K562 (cell line): Measurements from ENCODE around the gene PACS2. TPM values are rescaled to one million over a fixed set of nuclear protein-coding genes. Genes with fewer than 3 reads are reported as not detected.

Source experiments
- CHD2 ChIP-seq: IDR thresholded peaks from 2 replicates; pipeline ENCODE4 v1.6.1; 2011; ENCODE audit warnings: low read depth, low read length
- HDAC3 ChIP-seq: fragments of 450-650 bp; IDR thresholded peaks from 2 replicates; pipeline ENCODE4 v1.6.1; 2018; ENCODE audit warnings: borderline replicate concordance, mild to moderate bottlenecking, moderate library complexity; ENCODE audit not compliant: partially characterized antibody
- MTA3 ChIP-seq: fragments of 450-650 bp; formaldehyde crosslinking; IDR thresholded peaks from 2 replicates; pipeline ENCODE4 v1.6.1; 2017; ENCODE audit warnings: mild to moderate bottlenecking, borderline replicate concordance
- RB1 ChIP-seq: fragments of 450-650 bp; IDR thresholded peaks from 2 replicates; pipeline ENCODE4 v1.6.1; 2017; ENCODE audit warnings: low read depth, mild to moderate bottlenecking
- RBM39 ChIP-seq: fragments of 200-400 bp; formaldehyde crosslinking; optimal IDR thresholded peaks from 2 replicates; pipeline ENCODE3; 2018; ENCODE audit warnings: low read depth, low read length
- SIN3B ChIP-seq: fragments of 450-650 bp; IDR thresholded peaks from 2 replicates; pipeline ENCODE4 v1.6.1; 2017; ENCODE audit warnings: low read depth, mild to moderate bottlenecking, moderate library complexity
- polyA plus RNA-seq, 8 experiments: library from polyadenylated mRNA; depleted of rRNA in 4 of 8; stranded (reverse) in 5 of 8; unstranded in 3 of 8; fragments of >200 nt; fragmentation: Nextera tagmentation in 2 of 8; fragmentation: Illumina TruSeq in 1 of 8; extraction: Ambion mirVana in 2 of 8; extraction: Trizol in 1 of 8; gene quantifications; 2 replicates each; pipeline versions ENCODE4 v1.2.1 to v1.2.3, GENCODE V29; 2011 to 2014; ENCODE audit warnings: inconsistent platforms in 1 of 8, missing spikeins in 1 of 8
- total RNA-seq, 7 experiments: library from RNA; depleted of rRNA in 6 of 7; stranded (reverse); fragments of >200 nt in 6 of 7; fragmentation: Illumina TruSeq in 2 of 7; extraction: Trizol in 2 of 7; gene quantifications; 2 replicates each; pipeline versions ENCODE4 v1.2.1 to v1.2.3, GENCODE V29; 2011 to 2021; ENCODE audit warnings: low replicate concordance in 1 of 7
- TF ChIP-seq, protein P1 (sequence below), 2 experiments: fragments of 450-650 bp; IDR thresholded peaks; 2 replicates each; pipeline ENCODE4 v1.6.1; 2016; ENCODE audit warnings: mild to moderate bottlenecking in 2 of 2, borderline replicate concordance in 1 of 2, low read depth in 1 of 2, moderate library complexity in 1 of 2
- TF ChIP-seq, protein P2 (sequence below): fragments of 250-450 bp; sonication (Bioruptor Pico); IDR thresholded peaks from 2 replicates; pipeline ENCODE4 v1.8.0; 2022; ENCODE audit warnings: moderate library complexity, mild to moderate bottlenecking, inconsistent platforms
- TF ChIP-seq, protein P3 (sequence below): sonication (generic); formaldehyde crosslinking; IDR thresholded peaks from 2 replicates; pipeline ENCODE4 v1.8.1; 2022; ENCODE audit warnings: missing genetic modification reagents
- TF ChIP-seq, protein P4 (sequence below): sonication (generic); formaldehyde crosslinking; IDR thresholded peaks from 2 replicates; pipeline ENCODE4 v1.8.0; 2022; ENCODE audit warnings: mild to moderate bottlenecking, low read depth, missing genetic modification reagents
- TF ChIP-seq, protein P5 (sequence below): fragments of 450-650 bp; IDR thresholded peaks from 2 replicates; pipeline ENCODE4 v1.7.1; 2018; ENCODE audit warnings: mild to moderate bottlenecking, low read depth; ENCODE audit not compliant: partially characterized antibody

PACS2 gene
- total and polyA plus RNA-seq, 9 of the 15 experiments (the other 6 are each of a cell fraction or from before 2014, with no cell fraction given): 0.11 to 20.8 (median 9.9) TPM

DNA sequence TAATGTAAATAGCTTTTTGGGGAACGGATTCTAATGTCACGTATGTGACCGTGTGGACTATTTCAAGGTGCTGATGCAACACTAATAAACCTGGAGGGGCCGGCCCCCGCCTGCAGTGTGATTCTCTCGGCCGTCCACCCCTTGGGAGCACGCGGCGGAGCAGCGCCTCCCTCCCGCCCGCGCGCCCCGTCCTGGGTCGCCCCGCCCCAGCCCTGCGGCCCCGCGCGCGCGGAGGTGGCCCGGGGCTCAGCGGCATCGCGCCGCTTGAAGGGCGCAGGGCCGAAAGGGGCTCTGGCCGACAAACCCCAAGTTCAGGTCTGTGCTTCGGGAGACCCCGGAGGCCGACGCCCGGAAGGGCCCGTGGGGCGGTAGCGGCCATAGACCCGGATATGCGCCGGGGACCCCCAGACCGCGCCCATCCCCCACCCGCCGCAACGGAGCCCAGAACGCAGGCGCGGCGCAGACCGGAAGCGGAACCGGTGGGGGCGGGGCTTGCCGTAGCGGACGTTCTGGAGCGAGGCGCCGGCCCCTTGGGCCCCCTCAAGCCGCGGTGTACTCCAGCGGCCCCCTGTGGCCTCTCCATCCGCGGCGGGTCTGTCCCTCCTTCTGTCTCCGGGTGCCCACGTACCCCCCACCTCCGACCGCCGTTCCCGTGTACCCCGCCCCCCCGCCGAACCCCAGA lies 83.6 kb downstream of the PACS2 start, which contains the start of gene TEX22 (continued):
- TF ChIP-seq, protein P1, sequence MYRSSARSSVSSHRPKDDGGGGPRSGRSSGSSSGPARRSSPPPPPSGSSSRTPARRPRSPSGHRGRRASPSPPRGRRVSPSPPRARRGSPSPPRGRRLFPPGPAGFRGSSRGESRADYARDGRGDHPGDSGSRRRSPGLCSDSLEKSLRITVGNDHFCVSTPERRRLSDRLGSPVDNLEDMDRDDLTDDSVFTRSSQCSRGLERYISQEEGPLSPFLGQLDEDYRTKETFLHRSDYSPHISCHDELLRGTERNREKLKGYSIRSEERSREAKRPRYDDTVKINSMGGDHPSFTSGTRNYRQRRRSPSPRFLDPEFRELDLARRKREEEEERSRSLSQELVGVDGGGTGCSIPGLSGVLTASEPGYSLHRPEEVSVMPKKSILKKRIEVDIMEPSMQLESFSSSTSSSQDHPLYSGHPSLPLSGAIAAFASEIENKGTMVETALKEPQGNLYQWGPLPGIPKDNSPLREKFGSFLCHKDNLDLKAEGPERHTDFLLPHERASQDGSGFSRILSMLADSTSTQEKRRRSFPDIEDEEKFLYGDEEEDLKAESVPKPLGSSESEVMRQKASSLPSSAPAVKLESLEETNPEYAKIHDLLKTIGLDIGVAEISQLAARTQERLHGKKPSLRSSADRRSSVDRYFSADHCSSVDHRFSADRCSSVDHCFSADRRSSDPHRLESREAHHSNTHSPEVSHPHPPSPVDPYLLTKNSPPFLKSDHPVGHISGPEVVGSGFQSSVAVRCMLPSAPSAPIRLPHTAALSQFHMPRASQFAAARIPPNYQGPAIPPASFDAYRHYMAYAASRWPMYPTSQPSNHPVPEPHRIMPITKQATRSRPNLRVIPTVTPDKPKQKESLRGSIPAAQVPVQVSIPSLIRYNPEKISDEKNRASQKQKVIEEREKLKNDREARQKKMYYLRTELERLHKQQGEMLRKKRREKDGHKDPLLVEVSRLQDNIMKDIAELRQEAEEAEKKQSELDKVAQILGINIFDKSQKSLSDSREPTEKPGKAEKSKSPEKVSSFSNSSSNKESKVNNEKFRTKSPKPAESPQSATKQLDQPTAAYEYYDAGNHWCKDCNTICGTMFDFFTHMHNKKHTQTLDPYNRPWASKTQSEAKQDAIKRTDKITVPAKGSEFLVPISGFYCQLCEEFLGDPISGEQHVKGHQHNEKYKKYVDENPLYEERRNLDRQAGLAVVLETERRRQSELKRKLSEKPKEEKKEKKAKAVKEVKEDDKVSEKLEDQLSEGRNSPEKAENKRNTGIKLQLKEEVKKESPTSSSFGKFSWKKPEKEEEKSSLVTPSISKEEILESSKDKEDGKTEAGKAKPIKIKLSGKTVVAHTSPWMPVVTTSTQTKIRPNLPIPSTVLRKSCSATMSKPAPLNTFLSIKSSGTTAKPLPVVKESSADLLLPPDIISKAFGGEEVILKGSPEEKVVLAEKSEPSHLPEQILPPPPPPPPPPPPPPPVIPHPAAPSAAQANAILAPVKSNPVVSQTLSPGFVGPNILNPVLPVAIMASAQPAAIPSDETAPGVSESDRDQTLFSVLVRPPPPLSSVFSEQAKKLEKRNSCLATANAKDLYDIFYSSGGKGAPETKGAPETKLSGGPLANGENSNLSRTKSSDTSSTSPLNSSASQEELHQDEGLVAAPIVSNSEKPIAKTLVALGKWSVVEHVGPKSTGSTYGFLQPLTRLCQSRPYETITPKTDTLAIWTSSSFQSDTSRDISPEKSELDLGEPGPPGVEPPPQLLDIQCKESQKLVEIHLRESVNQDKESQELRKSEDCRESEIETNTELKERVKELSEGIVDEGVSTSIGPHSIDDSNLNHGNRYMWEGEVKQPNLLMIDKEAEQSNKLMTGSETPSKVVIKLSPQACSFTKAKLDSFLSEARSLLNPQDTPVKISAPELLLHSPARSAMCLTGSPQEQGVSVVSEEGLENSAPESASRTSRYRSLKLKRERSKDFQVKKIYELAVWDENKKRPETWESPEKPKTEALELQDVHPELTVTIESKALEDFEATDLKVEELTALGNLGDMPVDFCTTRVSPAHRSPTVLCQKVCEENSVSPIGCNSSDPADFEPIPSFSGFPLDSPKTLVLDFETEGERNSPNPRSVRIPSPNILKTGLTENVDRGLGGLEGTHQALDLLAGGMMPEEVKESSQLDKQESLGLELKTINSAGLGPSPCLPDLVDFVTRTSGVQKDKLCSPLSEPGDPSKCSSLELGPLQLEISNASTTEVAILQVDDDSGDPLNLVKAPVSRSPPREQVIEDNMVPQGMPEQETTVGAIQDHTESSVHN (IDR thresholded peaks at IDR 0.05; ENCODE audit: borderline replicate concordance in 1 of 2, low read depth in 1 of 2): no peak
- no peak for TF ChIP-seq HDAC3
- TF ChIP-seq, protein P2, sequence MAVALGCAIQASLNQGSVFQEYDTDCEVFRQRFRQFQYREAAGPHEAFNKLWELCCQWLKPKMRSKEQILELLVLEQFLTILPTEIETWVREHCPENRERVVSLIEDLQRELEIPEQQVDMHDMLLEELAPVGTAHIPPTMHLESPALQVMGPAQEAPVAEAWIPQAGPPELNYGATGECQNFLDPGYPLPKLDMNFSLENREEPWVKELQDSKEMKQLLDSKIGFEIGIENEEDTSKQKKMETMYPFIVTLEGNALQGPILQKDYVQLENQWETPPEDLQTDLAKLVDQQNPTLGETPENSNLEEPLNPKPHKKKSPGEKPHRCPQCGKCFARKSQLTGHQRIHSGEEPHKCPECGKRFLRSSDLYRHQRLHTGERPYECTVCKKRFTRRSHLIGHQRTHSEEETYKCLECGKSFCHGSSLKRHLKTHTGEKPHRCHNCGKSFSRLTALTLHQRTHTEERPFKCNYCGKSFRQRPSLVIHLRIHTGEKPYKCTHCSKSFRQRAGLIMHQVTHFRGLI (CRISPR knock-in tag): no peak
- TF ChIP-seq CHD2: peak; percentile 52; the same call in 1 of the 2 replicates
- TF ChIP-seq, protein P3, sequence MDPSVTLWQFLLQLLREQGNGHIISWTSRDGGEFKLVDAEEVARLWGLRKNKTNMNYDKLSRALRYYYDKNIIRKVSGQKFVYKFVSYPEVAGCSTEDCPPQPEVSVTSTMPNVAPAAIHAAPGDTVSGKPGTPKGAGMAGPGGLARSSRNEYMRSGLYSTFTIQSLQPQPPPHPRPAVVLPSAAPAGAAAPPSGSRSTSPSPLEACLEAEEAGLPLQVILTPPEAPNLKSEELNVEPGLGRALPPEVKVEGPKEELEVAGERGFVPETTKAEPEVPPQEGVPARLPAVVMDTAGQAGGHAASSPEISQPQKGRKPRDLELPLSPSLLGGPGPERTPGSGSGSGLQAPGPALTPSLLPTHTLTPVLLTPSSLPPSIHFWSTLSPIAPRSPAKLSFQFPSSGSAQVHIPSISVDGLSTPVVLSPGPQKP: no peak
- TF ChIP-seq RBM39: no peak
- peak; percentile 46; the same call in 1 of the 2 replicates for TF ChIP-seq SIN3B
- peak; percentile 69; the same call in 1 of the 2 replicates for TF ChIP-seq RB1
- TF ChIP-seq, protein P4, sequence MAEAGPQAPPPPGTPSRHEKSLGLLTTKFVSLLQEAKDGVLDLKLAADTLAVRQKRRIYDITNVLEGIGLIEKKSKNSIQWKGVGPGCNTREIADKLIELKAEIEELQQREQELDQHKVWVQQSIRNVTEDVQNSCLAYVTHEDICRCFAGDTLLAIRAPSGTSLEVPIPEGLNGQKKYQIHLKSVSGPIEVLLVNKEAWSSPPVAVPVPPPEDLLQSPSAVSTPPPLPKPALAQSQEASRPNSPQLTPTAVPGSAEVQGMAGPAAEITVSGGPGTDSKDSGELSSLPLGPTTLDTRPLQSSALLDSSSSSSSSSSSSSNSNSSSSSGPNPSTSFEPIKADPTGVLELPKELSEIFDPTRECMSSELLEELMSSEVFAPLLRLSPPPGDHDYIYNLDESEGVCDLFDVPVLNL (CRISPR knock-in tag): no peak
- TF ChIP-seq, protein P5, sequence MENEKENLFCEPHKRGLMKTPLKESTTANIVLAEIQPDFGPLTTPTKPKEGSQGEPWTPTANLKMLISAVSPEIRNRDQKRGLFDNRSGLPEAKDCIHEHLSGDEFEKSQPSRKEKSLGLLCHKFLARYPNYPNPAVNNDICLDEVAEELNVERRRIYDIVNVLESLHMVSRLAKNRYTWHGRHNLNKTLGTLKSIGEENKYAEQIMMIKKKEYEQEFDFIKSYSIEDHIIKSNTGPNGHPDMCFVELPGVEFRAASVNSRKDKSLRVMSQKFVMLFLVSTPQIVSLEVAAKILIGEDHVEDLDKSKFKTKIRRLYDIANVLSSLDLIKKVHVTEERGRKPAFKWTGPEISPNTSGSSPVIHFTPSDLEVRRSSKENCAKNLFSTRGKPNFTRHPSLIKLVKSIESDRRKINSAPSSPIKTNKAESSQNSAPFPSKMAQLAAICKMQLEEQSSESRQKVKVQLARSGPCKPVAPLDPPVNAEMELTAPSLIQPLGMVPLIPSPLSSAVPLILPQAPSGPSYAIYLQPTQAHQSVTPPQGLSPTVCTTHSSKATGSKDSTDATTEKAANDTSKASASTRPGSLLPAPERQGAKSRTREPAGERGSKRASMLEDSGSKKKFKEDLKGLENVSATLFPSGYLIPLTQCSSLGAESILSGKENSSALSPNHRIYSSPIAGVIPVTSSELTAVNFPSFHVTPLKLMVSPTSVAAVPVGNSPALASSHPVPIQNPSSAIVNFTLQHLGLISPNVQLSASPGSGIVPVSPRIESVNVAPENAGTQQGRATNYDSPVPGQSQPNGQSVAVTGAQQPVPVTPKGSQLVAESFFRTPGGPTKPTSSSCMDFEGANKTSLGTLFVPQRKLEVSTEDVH: peak; percentile 60
- TF ChIP-seq MTA3: 0 out of 2 replicates have a peak, but pooled peaks have one; percentile 37
